SK-N-SH (cell line): ENCODE data around the gene SEBOX. TPM values are rescaled to one million over a fixed set of nuclear protein-coding genes. Genes with fewer than 3 reads are reported as not detected.

ENCODE experiments used
- CTCF ChIA-PET: fragments of 300-600, 350-600 bp; formaldehyde crosslinking; extraction: SDS; loops from one replicate; lab custom pipeline; 2021; lab: Yijun Ruan, JAX
- POLR2A ChIA-PET: fragments of 350-600 bp; sonication (Branson Sonifier 250); formaldehyde crosslinking; extraction: SDS; loops from one replicate; lab custom pipeline; 2020; ENCODE audit warnings: antibody characterized with exemption, inconsistent platforms; lab: Yijun Ruan, JAX
- DNase-seq: peaks from one replicate; pipeline ENCODE4 v3.0.0; 2012
- H2AFZ ChIP-seq: fragments of 200-600 bp; sonication (generic); 2 replicates; pipeline ENCODE4 v1.8.1; 2016; ENCODE audit warnings: antibody characterized with exemption, mild to moderate bottlenecking, low read depth
- H3F3A ChIP-seq: fragments of 200-600 bp; sonication (generic); replicated peaks from 2 replicates; pipeline ENCODE3; 2016; ENCODE audit warnings: antibody characterized with exemption, mild to moderate bottlenecking; ENCODE audit not compliant: insufficient read depth
- H3K27ac ChIP-seq, 2 experiments: fragments of 200-500 bp in 1 of 2; fragments of 200-600 bp in 1 of 2; sonication (Bioruptor generic) in 1 of 2; sonication (generic), shearing (Covaris generic) in 1 of 2; 2 replicates each; pipeline versions ENCODE4 v1.5.1 to v1.6.1; 2014 to 2016; ENCODE audit warnings: low read depth in 2 of 2, inconsistent platforms in 1 of 2, low read length in 1 of 2, mild to moderate bottlenecking in 1 of 2, mixed read lengths in 1 of 2
- H3K27me3 ChIP-seq: fragments of 200-600 bp; sonication (generic), shearing (Covaris generic); 2 replicates; pipeline ENCODE4 v1.6.1; 2016; ENCODE audit warnings: mixed run types; ENCODE audit not compliant: insufficient read depth
- H3K36me3 ChIP-seq, 2 experiments: fragments of 200-500 bp in 1 of 2; fragments of 200-600 bp in 1 of 2; sonication (Bioruptor generic) in 1 of 2; sonication (generic) in 1 of 2; replicated peaks in 1 of 2; 2 replicates each; pipeline versions ENCODE3 to v1.5.1; 2014 to 2016; ENCODE audit warnings: low read length in 1 of 2, mild to moderate bottlenecking in 1 of 2; ENCODE audit not compliant: insufficient read depth in 2 of 2, control insufficient read depth in 1 of 2
- H3K4me1 ChIP-seq, 2 experiments: fragments of 200-500 bp in 1 of 2; fragments of 200-600 bp in 1 of 2; sonication (Bioruptor generic) in 1 of 2; sonication (generic), shearing (Covaris generic) in 1 of 2; 2 replicates each; pipeline versions ENCODE4 v1.5.1 to v1.6.1; 2014 to 2016; ENCODE audit warnings: low read depth in 1 of 2, low read length in 1 of 2, mixed run types in 1 of 2; ENCODE audit not compliant: insufficient read depth in 2 of 2, control insufficient read depth in 1 of 2
- H3K4me2 ChIP-seq: fragments of 200-600 bp; sonication (generic), shearing (Covaris generic); 2 replicates; pipeline ENCODE4 v1.6.1; 2017; ENCODE audit warnings: mixed run types
- H3K4me3 ChIP-seq, 2 experiments: fragments of 200-500 bp in 1 of 2; fragments of 200-600 bp in 1 of 2; sonication (Bioruptor generic) in 1 of 2; sonication (generic), shearing (Covaris generic) in 1 of 2; 2 replicates each; pipeline versions ENCODE4 v1.5.1 to v1.8.1; 2014 to 2016; ENCODE audit warnings: low read depth in 2 of 2, inconsistent platforms in 1 of 2, low read length in 1 of 2, mild to moderate bottlenecking in 1 of 2, mixed read lengths in 1 of 2, moderate library complexity in 1 of 2
- H3K79me2 ChIP-seq: fragments of 200-600 bp; sonication (generic); 2 replicates; pipeline ENCODE4 v1.8.1; 2017; ENCODE audit warnings: mild to moderate bottlenecking; ENCODE audit not compliant: insufficient read depth
- H3K9ac ChIP-seq: fragments of 200-600 bp; sonication (generic); 2 replicates; pipeline ENCODE4 v1.6.1; 2017; ENCODE audit warnings: mixed run types
- H3K9me2 ChIP-seq: fragments of 200-600 bp; sonication (generic); 2 replicates; pipeline ENCODE4 v1.6.1; 2017; ENCODE audit warnings: mixed run types
- H3K9me3 ChIP-seq: fragments of 200-600 bp; sonication (generic); 2 replicates; pipeline ENCODE4 v1.6.1; 2017; ENCODE audit warnings: mixed run types, mild to moderate bottlenecking, moderate library complexity
- H4K20me1 ChIP-seq: fragments of 200-600 bp; sonication (generic); 2 replicates; pipeline ENCODE4 v1.6.1; 2017; ENCODE audit warnings: mild to moderate bottlenecking, mixed run types; ENCODE audit not compliant: insufficient read depth
- CHD2 ChIP-seq: fragments of 150-350 bp; IDR thresholded peaks from 2 replicates; pipeline ENCODE4 v1.6.1; 2018; ENCODE audit warnings: low read length; ENCODE audit not compliant: partially characterized antibody
- ELF1 ChIP-seq: IDR thresholded peaks from 2 replicates; pipeline ENCODE4 v1.4.0; 2012
- EP300 ChIP-seq, 2 experiments: IDR thresholded peaks; 2 replicates each; pipeline versions ENCODE4 v1.4.0 to v1.6.1; 2012; ENCODE audit warnings: borderline replicate concordance in 1 of 2, low read depth in 1 of 2, low read length in 1 of 2
- FOXM1 ChIP-seq: IDR thresholded peaks from 2 replicates; pipeline ENCODE4 v1.4.0; 2012; ENCODE audit warnings: low read depth, mild to moderate bottlenecking
- GABPA ChIP-seq: IDR thresholded peaks from 2 replicates; pipeline ENCODE4 v1.4.0; 2012; ENCODE audit warnings: low read depth, mild to moderate bottlenecking
- GATA2 ChIP-seq: sonication (generic); formaldehyde crosslinking; IDR thresholded peaks from 2 replicates; pipeline ENCODE4 v1.5.0; 2020; ENCODE audit warnings: mild to moderate bottlenecking, missing genetic modification reagents
- MEF2A ChIP-seq: IDR thresholded peaks from 2 replicates; pipeline ENCODE4 v1.4.0; 2012; ENCODE audit warnings: low read depth, borderline replicate concordance
- MXI1 ChIP-seq: IDR thresholded peaks from 2 replicates; pipeline ENCODE4 v1.6.1; 2012; ENCODE audit warnings: mild to moderate bottlenecking, low read depth, low read length, improper control_type of control experiment
- NFIC ChIP-seq: IDR thresholded peaks from 2 replicates; pipeline ENCODE4 v1.4.0; 2012; ENCODE audit warnings: borderline replicate concordance
- NRF1 ChIP-seq: IDR thresholded peaks from 2 replicates; pipeline ENCODE4 v1.6.1; 2012; ENCODE audit warnings: low read depth, mild to moderate bottlenecking, low read length
- POLR2AphosphoS5 ChIP-seq: IDR thresholded peaks from 2 replicates; pipeline ENCODE4 v1.6.1; 2012; ENCODE audit warnings: low read depth, low read length
- RAD21 ChIP-seq: IDR thresholded peaks from 2 replicates; pipeline ENCODE4 v1.6.1; 2012; ENCODE audit warnings: mild to moderate bottlenecking, low read length
- RCOR1 ChIP-seq: fragments of 150-350 bp; IDR thresholded peaks from 2 replicates; pipeline ENCODE4 v1.6.1; 2017; ENCODE audit warnings: antibody characterized with exemption, low read length
- TAF1 ChIP-seq: IDR thresholded peaks from 2 replicates; pipeline ENCODE4 v1.6.1; 2012; ENCODE audit warnings: low read depth, mild to moderate bottlenecking, low read length, moderate library complexity, borderline replicate concordance
- TCF12 ChIP-seq: IDR thresholded peaks from 2 replicates; pipeline ENCODE4 v1.4.0; 2012
- YY1 ChIP-seq: IDR thresholded peaks from 2 replicates; pipeline ENCODE4 v1.4.0; 2012; ENCODE audit warnings: low read depth, mild to moderate bottlenecking
- WGBS: methylation state at CpG from one replicate; pipeline ENCODE4 v1.1.6; 2017; ENCODE audit warnings: low lambda C conversion rate; 5-methylcytosine and 5-hydroxymethylcytosine counted together
- polyA plus RNA-seq, 3 experiments: library from polyadenylated mRNA; depleted of rRNA; stranded (reverse); fragments of >200 nt; gene quantifications; 2 replicates each; pipeline ENCODE4 v1.2.3, GENCODE V29; 2012
- TF ChIP-seq, protein P1 (sequence below): IDR thresholded peaks from 2 replicates; pipeline ENCODE4; 2012
- TF ChIP-seq, protein P2 (sequence below): fragments of 200-600 bp; sonication (generic); IDR thresholded peaks from 2 replicates; pipeline ENCODE4 v1.6.1; 2017; ENCODE audit warnings: antibody characterized with exemption, mild to moderate bottlenecking, moderate library complexity
- TF ChIP-seq, protein P3 (sequence below): fragments of 150-350 bp; IDR thresholded peaks from 2 replicates; pipeline ENCODE4 v1.6.1; 2017; ENCODE audit warnings: antibody characterized with exemption, low read length, low read depth, borderline replicate concordance
- TF ChIP-seq, protein P4 (sequence below): IDR thresholded peaks from 2 replicates; pipeline ENCODE4 v1.6.1; 2012; ENCODE audit warnings: mild to moderate bottlenecking, low read depth, low read length, moderate library complexity

The SEBOX gene
- polyA plus RNA-seq, 1 of the 3 experiments (the other 2 are of a cell fraction) = not detected

DNA sequence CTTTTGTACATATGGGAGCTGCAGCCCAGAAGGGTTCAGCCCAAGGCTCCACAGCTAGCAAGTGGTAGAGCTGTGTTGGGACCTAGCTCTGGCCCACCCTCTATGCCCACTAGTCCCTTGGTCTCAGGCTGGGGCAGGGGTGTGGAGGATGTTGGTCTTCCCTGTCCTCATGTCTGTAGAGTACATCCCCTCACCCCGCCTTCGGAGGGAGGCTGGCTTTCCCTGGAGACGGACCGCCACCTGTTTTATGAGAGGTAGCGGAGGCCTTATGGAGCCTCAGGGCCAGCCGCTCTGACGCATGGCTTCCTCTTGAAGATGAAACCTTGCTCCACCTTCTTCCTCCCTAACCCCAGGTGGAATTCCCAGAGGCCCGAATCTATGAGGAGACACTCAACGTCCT is 21.0 kb downstream of the SEBOX start:
- peaks cover 11% of the 10 kb centered on the region; the same call in 1 of the 2 replicates for H4K20me1 ChIP-seq
- 94% methylated on average over 9 of the region's 9 CpGs for WGBS
- H3K4me3 ChIP-seq = no peak overlapping the region
- ChIA-PET POLR2A (no interaction called here), CTCF (no interaction called here)
- peaks cover 71 to 81% of the 10 kb centered on the region in 2 experiments for H3K36me3 ChIP-seq
- no peak overlapping the region for H2AFZ ChIP-seq
- H3K4me1 ChIP-seq = peaks cover 9 to 23% of the 10 kb centered on the region in 2 experiments
- no peaks in the 10 kb centered on the region for H3K9me3 ChIP-seq
- H3K9me2 ChIP-seq = no peaks in the 10 kb centered on the region
- H3K79me2 ChIP-seq = peaks cover 30% of the 10 kb centered on the region; the same call in 1 of the 2 replicates
- H3K27me3 ChIP-seq = no peaks in the 10 kb centered on the region
- H3F3A ChIP-seq = peaks cover 43% of the 10 kb centered on the region
- no peak overlapping the region for H3K9ac ChIP-seq
- H3K4me2 ChIP-seq = no peak overlapping the region
- no peak for TF ChIP-seq TAF1
- no peak for DNase-seq
- H3K27ac ChIP-seq = no peak overlapping the region

DNA sequence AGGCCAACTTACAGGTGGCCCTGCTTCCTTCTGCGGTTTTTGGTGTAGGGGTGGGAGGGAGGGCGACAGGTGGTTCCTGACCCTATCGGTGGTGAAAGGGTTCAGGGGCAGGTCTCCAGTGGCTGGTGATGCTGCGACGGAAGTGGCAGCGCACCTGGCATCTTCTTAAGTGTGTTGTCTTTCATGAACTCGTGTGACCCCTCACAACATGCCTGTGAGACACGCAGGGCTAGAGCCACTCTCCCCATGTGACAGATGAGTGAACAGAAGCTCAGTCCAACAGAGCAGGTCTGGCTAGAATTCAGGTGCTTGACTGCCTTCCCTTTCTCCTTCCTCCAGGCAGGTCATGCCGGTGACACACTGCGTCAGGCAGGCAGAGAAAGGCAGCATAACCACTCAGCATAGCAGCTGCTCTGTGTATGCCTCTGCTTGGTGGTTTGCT is 21.5 kb downstream of the SEBOX start:
- no peaks in the 10 kb centered on the region for H3K27me3 ChIP-seq
- H3K79me2 ChIP-seq = peaks cover 35% of the 10 kb centered on the region
- no peak for DNase-seq
- ChIA-PET CTCF (interaction anchor here (0.6 to 1.5 kb wide), 2 partner anchors 13 to 322 kb away, joined by 3 read pairs; no protein-coding TSS in a partner anchor), POLR2A (no interaction called here)
- WGBS = 100% methylated on average over 6 of the region's 10 CpGs
- no peak overlapping the region for H3K4me2 ChIP-seq
- H3K27ac ChIP-seq = no peak overlapping the region
- H3K4me1 ChIP-seq = peaks cover 9 to 23% of the 10 kb centered on the region in 2 experiments
- H3K9me3 ChIP-seq = no peaks in the 10 kb centered on the region
- no peaks in the 10 kb centered on the region for H3K9me2 ChIP-seq
- peaks cover 15% of the 10 kb centered on the region; the same call in 1 of the 2 replicates for H4K20me1 ChIP-seq
- no peak overlapping the region for H3K4me3 ChIP-seq
- H3K9ac ChIP-seq = no peak overlapping the region
- H3K36me3 ChIP-seq = peaks cover 69 to 78% of the 10 kb centered on the region in 2 experiments
- H2AFZ ChIP-seq = no peak overlapping the region
- peaks cover 42% of the 10 kb centered on the region for H3F3A ChIP-seq
- TF ChIP-seq CHD2 = no peak
- no peak for TF ChIP-seq NFIC
- TF ChIP-seq NRF1 = no peak
- TF ChIP-seq EP300 (IDR thresholded peaks at IDR 0.05; ENCODE audit: borderline replicate concordance in 1 of 2, low read depth in 1 of 2, low read length in 1 of 2) = no peak
- TF ChIP-seq, protein P1, sequence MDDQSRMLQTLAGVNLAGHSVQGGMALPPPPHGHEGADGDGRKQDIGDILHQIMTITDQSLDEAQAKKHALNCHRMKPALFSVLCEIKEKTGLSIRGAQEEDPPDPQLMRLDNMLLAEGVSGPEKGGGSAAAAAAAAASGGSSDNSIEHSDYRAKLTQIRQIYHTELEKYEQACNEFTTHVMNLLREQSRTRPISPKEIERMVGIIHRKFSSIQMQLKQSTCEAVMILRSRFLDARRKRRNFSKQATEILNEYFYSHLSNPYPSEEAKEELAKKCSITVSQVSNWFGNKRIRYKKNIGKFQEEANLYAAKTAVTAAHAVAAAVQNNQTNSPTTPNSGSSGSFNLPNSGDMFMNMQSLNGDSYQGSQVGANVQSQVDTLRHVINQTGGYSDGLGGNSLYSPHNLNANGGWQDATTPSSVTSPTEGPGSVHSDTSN = no peak
- no peak for TF ChIP-seq POLR2AphosphoS5
- no peak for TF ChIP-seq GATA2
- TF ChIP-seq, protein P2, sequence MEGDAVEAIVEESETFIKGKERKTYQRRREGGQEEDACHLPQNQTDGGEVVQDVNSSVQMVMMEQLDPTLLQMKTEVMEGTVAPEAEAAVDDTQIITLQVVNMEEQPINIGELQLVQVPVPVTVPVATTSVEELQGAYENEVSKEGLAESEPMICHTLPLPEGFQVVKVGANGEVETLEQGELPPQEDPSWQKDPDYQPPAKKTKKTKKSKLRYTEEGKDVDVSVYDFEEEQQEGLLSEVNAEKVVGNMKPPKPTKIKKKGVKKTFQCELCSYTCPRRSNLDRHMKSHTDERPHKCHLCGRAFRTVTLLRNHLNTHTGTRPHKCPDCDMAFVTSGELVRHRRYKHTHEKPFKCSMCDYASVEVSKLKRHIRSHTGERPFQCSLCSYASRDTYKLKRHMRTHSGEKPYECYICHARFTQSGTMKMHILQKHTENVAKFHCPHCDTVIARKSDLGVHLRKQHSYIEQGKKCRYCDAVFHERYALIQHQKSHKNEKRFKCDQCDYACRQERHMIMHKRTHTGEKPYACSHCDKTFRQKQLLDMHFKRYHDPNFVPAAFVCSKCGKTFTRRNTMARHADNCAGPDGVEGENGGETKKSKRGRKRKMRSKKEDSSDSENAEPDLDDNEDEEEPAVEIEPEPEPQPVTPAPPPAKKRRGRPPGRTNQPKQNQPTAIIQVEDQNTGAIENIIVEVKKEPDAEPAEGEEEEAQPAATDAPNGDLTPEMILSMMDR = no peak
- no peak for TF ChIP-seq RCOR1
- no peak for TF ChIP-seq MEF2A
- no peak for TF ChIP-seq TCF12
- TF ChIP-seq, protein P3, sequence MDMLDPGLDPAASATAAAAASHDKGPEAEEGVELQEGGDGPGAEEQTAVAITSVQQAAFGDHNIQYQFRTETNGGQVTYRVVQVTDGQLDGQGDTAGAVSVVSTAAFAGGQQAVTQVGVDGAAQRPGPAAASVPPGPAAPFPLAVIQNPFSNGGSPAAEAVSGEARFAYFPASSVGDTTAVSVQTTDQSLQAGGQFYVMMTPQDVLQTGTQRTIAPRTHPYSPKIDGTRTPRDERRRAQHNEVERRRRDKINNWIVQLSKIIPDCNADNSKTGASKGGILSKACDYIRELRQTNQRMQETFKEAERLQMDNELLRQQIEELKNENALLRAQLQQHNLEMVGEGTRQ = no peak
- no peak for TF ChIP-seq YY1
- TF ChIP-seq ELF1 = no peak
- TF ChIP-seq, protein P4, sequence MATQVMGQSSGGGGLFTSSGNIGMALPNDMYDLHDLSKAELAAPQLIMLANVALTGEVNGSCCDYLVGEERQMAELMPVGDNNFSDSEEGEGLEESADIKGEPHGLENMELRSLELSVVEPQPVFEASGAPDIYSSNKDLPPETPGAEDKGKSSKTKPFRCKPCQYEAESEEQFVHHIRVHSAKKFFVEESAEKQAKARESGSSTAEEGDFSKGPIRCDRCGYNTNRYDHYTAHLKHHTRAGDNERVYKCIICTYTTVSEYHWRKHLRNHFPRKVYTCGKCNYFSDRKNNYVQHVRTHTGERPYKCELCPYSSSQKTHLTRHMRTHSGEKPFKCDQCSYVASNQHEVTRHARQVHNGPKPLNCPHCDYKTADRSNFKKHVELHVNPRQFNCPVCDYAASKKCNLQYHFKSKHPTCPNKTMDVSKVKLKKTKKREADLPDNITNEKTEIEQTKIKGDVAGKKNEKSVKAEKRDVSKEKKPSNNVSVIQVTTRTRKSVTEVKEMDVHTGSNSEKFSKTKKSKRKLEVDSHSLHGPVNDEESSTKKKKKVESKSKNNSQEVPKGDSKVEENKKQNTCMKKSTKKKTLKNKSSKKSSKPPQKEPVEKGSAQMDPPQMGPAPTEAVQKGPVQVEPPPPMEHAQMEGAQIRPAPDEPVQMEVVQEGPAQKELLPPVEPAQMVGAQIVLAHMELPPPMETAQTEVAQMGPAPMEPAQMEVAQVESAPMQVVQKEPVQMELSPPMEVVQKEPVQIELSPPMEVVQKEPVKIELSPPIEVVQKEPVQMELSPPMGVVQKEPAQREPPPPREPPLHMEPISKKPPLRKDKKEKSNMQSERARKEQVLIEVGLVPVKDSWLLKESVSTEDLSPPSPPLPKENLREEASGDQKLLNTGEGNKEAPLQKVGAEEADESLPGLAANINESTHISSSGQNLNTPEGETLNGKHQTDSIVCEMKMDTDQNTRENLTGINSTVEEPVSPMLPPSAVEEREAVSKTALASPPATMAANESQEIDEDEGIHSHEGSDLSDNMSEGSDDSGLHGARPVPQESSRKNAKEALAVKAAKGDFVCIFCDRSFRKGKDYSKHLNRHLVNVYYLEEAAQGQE = no peak
- no peak for TF ChIP-seq FOXM1
- no peak for TF ChIP-seq GABPA
- no peak for TF ChIP-seq MXI1
- no peak for TF ChIP-seq RAD21
